Trophoblast cell (in vitro differentiated cells and primary cell): ENCODE measurements around the gene PRKCE.

ENCODE experiments used
- DNase-seq, 2 donors: peaks; one replicate each; pipeline ENCODE4 v3.0.0-alpha.2; 2016
- H2AFZ ChIP-seq: 2 replicates; pipeline ENCODE4 v1.6.1; 2013; ENCODE audit warnings: low read length, moderate library complexity, mild to moderate bottlenecking; ENCODE audit not compliant: insufficient read depth, poor library complexity
- H2AK5ac ChIP-seq: 2 replicates; pipeline ENCODE4 v1.6.1; 2013; ENCODE audit warnings: mild to moderate bottlenecking, low read length
- H2BK120ac ChIP-seq: 2 replicates; pipeline ENCODE4 v1.6.1; 2013; ENCODE audit warnings: low read length, mild to moderate bottlenecking, moderate library complexity; ENCODE audit not compliant: insufficient read depth, poor library complexity
- H2BK12ac ChIP-seq: 2 replicates; pipeline ENCODE4 v1.6.1; 2013; ENCODE audit warnings: mild to moderate bottlenecking, low read length, moderate library complexity
- H2BK5ac ChIP-seq: 2 replicates; pipeline ENCODE4 v1.6.1; 2013; ENCODE audit warnings: low read length, low read depth, moderate library complexity, mild to moderate bottlenecking; ENCODE audit not compliant: poor library complexity
- H3K14ac ChIP-seq: 2 replicates; pipeline ENCODE4 v1.6.1; 2013; ENCODE audit warnings: mild to moderate bottlenecking, low read length
- H3K18ac ChIP-seq: 2 replicates; pipeline ENCODE4 v1.6.1; 2013; ENCODE audit warnings: mild to moderate bottlenecking, low read length
- H3K23ac ChIP-seq: 2 replicates; pipeline ENCODE4 v1.6.1; 2013; ENCODE audit warnings: low read length
- H3K27ac ChIP-seq: 2 replicates; pipeline ENCODE4 v1.5.1; 2013; ENCODE audit warnings: low read depth, mild to moderate bottlenecking, inconsistent platforms, low read length, moderate library complexity
- H3K27me3 ChIP-seq: 2 replicates; pipeline ENCODE4 v1.6.1; 2013; ENCODE audit warnings: inconsistent platforms, mild to moderate bottlenecking, low read length, moderate library complexity; ENCODE audit not compliant: insufficient read depth
- H3K36me3 ChIP-seq, 2 experiments: 1 replicate in 1 of 2; 2 replicates in 1 of 2; pipeline ENCODE4 v1.6.1; 2013; ENCODE audit warnings: low read length in 2 of 2, mild to moderate bottlenecking in 2 of 2, moderate library complexity in 1 of 2; ENCODE audit not compliant: insufficient read depth in 2 of 2, control insufficient read depth in 1 of 2
- H3K4ac ChIP-seq: 2 replicates; pipeline ENCODE4 v1.6.1; 2013; ENCODE audit warnings: low read depth, mild to moderate bottlenecking, low read length, moderate library complexity
- H3K4me1 ChIP-seq, 2 experiments: 1 replicate in 1 of 2; 2 replicates in 1 of 2; pipeline ENCODE4 v1.6.1; 2013; ENCODE audit warnings: low read length in 2 of 2, mild to moderate bottlenecking in 2 of 2, moderate library complexity in 1 of 2; ENCODE audit not compliant: insufficient read depth in 2 of 2, control insufficient read depth in 1 of 2
- H3K4me2 ChIP-seq: 2 replicates; pipeline ENCODE4 v1.6.1; 2013; ENCODE audit warnings: inconsistent platforms, mild to moderate bottlenecking, low read length, moderate library complexity
- H3K4me3 ChIP-seq: 2 replicates; pipeline ENCODE4 v1.5.1; 2013; ENCODE audit warnings: mild to moderate bottlenecking, low read depth, low read length, inconsistent platforms
- H3K79me1 ChIP-seq: one replicate; pipeline ENCODE4 v1.6.1; 2013; ENCODE audit warnings: low read length
- H3K79me2 ChIP-seq: 2 replicates; pipeline ENCODE4 v1.6.1; 2013; ENCODE audit warnings: low read length, mild to moderate bottlenecking; ENCODE audit not compliant: control insufficient read depth, insufficient read depth, poor library complexity
- H3K9ac ChIP-seq: 2 replicates; pipeline ENCODE4 v1.6.1; 2013; ENCODE audit warnings: mild to moderate bottlenecking, low read length
- H3K9me3 ChIP-seq: 2 replicates; pipeline ENCODE4 v1.6.1; 2013; ENCODE audit warnings: low read depth, mild to moderate bottlenecking, control low read depth, inconsistent platforms, low read length; ENCODE audit not compliant: insufficient read depth
- H4K12ac ChIP-seq: 2 replicates; pipeline ENCODE4 v1.6.1; 2013; ENCODE audit warnings: low read depth, mild to moderate bottlenecking, low read length, moderate library complexity
- H4K8ac ChIP-seq: 2 replicates; pipeline ENCODE4 v1.6.1; 2013; ENCODE audit warnings: low read depth, mild to moderate bottlenecking, low read length, moderate library complexity
- H4K91ac ChIP-seq: one replicate; pipeline ENCODE4 v1.6.1; 2013; ENCODE audit warnings: low read depth, mild to moderate bottlenecking, low read length, moderate library complexity
- WGBS: extraction: QIAGEN DNeasy Blood & Tissue Kit; methylation state at CpG from one replicate; pipeline ENCODE4 v1.1.7; 2013; ENCODE audit warnings: missing lambda C conversion rate; ENCODE audit not compliant: insufficient read length, insufficient coverage; ENCODE audit errors: extremely low coverage; 5-methylcytosine and 5-hydroxymethylcytosine counted together

PRKCE gene

DNA sequence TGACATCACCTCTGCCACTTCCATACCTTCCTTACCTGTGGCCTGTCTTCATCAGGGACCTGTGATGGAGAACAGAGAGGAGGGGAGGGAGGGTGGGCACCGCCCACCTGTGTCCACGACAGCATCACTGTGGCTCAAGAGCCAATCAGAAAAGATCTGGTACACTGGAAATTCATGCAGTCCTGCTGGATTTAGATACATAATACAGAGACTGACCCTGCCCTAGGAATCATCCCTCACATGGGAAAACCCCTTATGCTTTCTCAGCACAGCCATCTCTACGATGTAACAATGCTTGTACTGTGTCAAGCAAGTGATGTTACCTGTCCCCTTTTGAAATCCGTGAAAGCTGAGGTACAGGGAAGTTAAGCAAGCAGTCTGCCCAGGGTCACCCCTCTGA is 500.1 kb downstream of the PRKCE start:
- Histone ChIP-seq H3K79me2 (no peaks in the 10 kb centered on the region), H2BK12ac (no peak overlapping the region), H3K79me1 (peaks cover 9% of the 10 kb centered on the region), H3K4ac (no peak overlapping the region), H3K4me2 (no peak overlapping the region), H3K4me3 (no peak overlapping the region), H2BK5ac (no peak overlapping the region), H3K27ac (no peak overlapping the region), H4K91ac (no peak overlapping the region), H2BK120ac (no peak overlapping the region), H4K8ac (no peak overlapping the region), H3K27me3 (no peaks in the 10 kb centered on the region), H3K36me3 (peaks cover 0 to 3% of the 10 kb centered on the region in 2 experiments), H3K9me3 (no peaks in the 10 kb centered on the region), H3K4me1 (peaks cover 12 to 23% of the 10 kb centered on the region in 2 experiments), H3K14ac (no peak overlapping the region), H3K23ac (no peak overlapping the region), H4K12ac (no peak overlapping the region), H2AK5ac (no peak overlapping the region), H3K18ac (no peak overlapping the region), H3K9ac (no peak overlapping the region), H2AFZ (no peak overlapping the region)
- DNase-seq = peak in 1 of 2 donors; percentile 41
- no CpG with 5 or more reads among the region's 4 CpGs for WGBS

DNA sequence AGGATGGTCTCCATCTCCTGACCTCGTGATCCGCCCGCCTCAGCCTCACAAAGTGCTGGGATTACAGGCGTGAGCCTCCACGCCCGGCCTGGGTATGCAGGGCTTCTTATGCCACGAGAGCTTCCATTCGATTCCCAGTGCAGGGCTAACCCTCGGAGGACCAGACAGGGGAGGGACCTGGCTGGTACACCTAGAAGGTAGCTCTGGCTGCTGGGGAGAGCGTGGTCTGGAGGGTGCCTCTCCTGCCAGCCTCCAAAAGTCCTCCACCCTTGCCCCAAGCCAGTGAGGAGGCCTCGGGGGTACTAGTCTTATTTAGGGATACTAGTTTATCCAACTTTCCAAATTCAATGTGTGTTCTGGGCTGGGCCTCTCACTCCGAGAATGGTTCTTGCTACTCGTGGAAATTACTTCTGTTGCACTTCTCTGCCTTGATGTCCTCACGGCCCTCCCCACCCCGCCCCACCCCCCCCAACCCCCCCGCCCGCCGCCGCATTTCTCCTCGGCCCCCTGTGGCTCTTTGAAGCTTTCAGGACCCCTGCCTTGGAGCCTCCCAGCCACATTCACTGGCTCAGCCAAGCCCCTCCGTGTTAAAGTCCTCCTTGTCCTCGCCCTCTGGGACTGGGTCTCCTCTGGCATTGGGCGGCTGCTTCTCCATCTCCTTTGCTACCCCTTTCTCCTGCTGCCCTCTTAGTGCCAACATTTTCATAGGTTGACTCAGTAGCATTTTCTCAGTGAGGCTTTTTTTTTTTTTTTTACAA is 502.7 kb downstream of the PRKCE start:
- Histone ChIP-seq H3K4me1 (peaks cover 7 to 12% of the 10 kb centered on the region in 2 experiments), H2BK5ac (no peak overlapping the region), H3K27me3 (no peaks in the 10 kb centered on the region), H3K27ac (no peak overlapping the region), H4K12ac (no peak overlapping the region), H3K4me2 (no peak overlapping the region), H3K18ac (no peak overlapping the region), H4K8ac (no peak overlapping the region), H3K79me2 (no peaks in the 10 kb centered on the region), H3K9ac (no peak overlapping the region), H2AK5ac (peak overlapping the region; percentile 60), H3K79me1 (peaks cover 3% of the 10 kb centered on the region), H3K36me3 (peaks cover 0 to 3% of the 10 kb centered on the region in 2 experiments), H2BK12ac (no peak overlapping the region), H2BK120ac (no peak overlapping the region), H3K4ac (no peak overlapping the region), H4K91ac (no peak overlapping the region), H3K4me3 (no peak overlapping the region), H3K14ac (no peak overlapping the region), H3K9me3 (no peaks in the 10 kb centered on the region), H2AFZ (no peak overlapping the region), H3K23ac (no peak overlapping the region)
- no peak for DNase-seq
- WGBS = no CpG with 5 or more reads among the region's 23 CpGs

DNA sequence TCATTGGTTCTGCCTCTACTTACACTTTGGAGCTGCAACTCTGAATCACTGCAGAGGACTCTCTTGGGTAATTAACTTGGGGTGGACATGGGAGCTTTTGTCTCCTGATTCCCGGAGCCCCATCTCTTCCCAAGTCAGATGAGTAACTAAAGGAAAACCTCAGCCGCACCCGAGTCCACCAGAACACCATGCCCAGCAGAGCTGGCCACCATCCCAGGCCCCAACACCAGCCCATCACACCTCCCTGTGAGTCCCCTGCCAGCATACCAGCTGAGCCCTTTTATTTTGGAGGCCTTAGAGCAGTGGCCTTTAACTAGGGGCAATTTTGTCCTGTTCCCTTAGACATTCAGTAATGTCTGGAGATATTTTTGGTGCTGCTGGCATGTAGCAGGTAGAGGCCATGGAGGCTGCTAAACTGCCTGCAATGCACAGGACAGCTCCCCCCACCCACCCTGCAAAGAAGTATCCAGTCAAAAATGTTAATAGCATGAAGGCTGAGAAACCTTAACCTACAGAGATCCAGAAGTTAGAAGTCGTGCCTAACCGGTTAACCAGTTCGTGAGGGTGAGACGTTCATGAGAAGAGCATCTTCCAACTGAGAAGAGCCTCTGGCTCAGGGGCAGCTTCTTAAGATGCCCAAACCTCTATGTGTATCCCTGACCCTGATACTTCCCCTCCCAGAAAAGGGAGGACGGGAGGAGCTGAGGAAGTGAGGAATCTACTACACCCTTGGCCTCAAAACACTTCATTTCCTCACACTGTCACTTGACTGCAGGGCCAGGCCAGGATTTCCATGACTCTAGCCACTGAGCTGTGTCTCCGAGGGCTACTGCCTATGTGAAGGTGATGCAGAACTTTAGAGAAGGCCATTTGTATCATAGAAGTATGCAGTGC is 505.8 kb downstream of the PRKCE start:
- Histone ChIP-seq H3K23ac (no peak overlapping the region), H2AK5ac (no peak overlapping the region), H3K27ac (no peak overlapping the region), H3K9ac (no peak overlapping the region), H3K79me2 (no peaks in the 10 kb centered on the region), H3K4me1 (peaks cover 2 to 4% of the 10 kb centered on the region in 2 experiments), H4K91ac (no peak overlapping the region), H2BK5ac (no peak overlapping the region), H3K9me3 (no peaks in the 10 kb centered on the region), H3K18ac (no peak overlapping the region), H4K12ac (no peak overlapping the region), H3K27me3 (no peaks in the 10 kb centered on the region), H2BK120ac (no peak overlapping the region), H4K8ac (no peak overlapping the region), H3K4me3 (no peak overlapping the region), H2BK12ac (no peak overlapping the region), H3K4me2 (no peak overlapping the region), H3K79me1 (peaks cover 9% of the 10 kb centered on the region), H2AFZ (no peak overlapping the region), H3K36me3 (peaks cover 0 to 5% of the 10 kb centered on the region in 2 experiments), H3K14ac (no peak overlapping the region), H3K4ac (no peak overlapping the region)
- no CpG with 5 or more reads among the region's 9 CpGs for WGBS
- DNase-seq = peak; percentile 92 to 96

DNA sequence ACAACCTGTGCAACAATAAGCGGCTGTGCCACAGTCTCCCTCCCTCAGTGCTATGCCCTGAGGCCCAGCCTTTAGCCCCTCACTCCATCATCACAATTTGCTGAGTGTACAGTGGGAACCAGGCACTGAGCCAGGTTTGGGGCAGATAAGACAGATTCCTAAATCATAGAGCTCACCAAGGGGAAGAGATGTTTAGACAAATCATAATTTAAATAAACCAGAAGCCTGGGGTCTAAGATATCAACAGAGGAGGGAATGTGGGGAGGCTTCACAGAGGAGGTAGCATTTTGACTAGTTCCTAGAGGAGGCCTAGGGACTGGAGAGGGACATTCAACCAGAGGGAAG is 506.5 kb downstream of the PRKCE start:
- Histone ChIP-seq H3K4me1 (peaks cover 4 to 5% of the 10 kb centered on the region in 2 experiments), H2BK5ac (no peak overlapping the region), H3K14ac (no peak overlapping the region), H3K79me1 (peaks cover 11% of the 10 kb centered on the region), H3K18ac (no peak overlapping the region), H4K91ac (no peak overlapping the region), H2BK12ac (no peak overlapping the region), H4K8ac (no peak overlapping the region), H3K27me3 (no peaks in the 10 kb centered on the region), H2AFZ (no peak overlapping the region), H3K4me2 (no peak overlapping the region), H2BK120ac (no peak overlapping the region), H4K12ac (no peak overlapping the region), H3K9ac (no peak overlapping the region), H3K4ac (no peak overlapping the region), H3K23ac (no peak overlapping the region), H3K9me3 (no peaks in the 10 kb centered on the region), H2AK5ac (no peak overlapping the region), H3K36me3 (peaks cover 0 to 5% of the 10 kb centered on the region in 2 experiments), H3K4me3 (no peak overlapping the region), H3K79me2 (peaks cover under 1% of the 10 kb centered on the region), H3K27ac (no peak overlapping the region)
- DNase-seq = no peak
- no CpG with 5 or more reads among the region's 1 CpG for WGBS
